Tongue (tissue), 3 donors: ENCODE results near the gene SYVN1. TPM values are rescaled to one million over a fixed set of nuclear protein-coding genes. Genes with fewer than 3 reads are reported as not detected.
A peak's percentile ranks its signal among the peaks of the same experiment; 100 is the strongest.

Source experiments
- DNase-seq: peaks from one replicate; pipeline ENCODE4 v3.0.0-alpha.2; 2015
- small RNA-seq: library from RNA; depleted of rRNA; stranded (forward); fragments of <200 nt; gene quantifications from one replicate; pipeline ENCODE3, GENCODE V24; 2014; ENCODE audit warnings: low replicate concordance
- total RNA-seq: library from RNA; depleted of rRNA; stranded (reverse); fragments of >200 nt; gene quantifications from one replicate; pipeline ENCODE4 v1.2.3, GENCODE V29; 2014

Gene SYVN1
- total RNA-seq, 1 donor from 2014 or later = 16.4 TPM

GRCh38 chr11:65087827-65088226 lies 46.5 kb downstream of the SYVN1 start:
- DNase-seq = no peak

GRCh38 chr11:65087216-65087615 lies 47.1 kb downstream of the SYVN1 start:
- DNase-seq = no peak

- DNase-seq = no peak
Observed at GRCh38 chr11:65086809-65087208, 47.5 kb downstream of the SYVN1 start.

GRCh38 chr11:65085446-65085845 lies 48.9 kb downstream of the SYVN1 start:
- DNase-seq = no peak

- no peak for DNase-seq
Observed at GRCh38 chr11:65084598-65085375, 49.5 kb downstream of the SYVN1 start.

- DNase-seq = peak; percentile 98
Observed at GRCh38 chr11:65083834-65084597, 50.3 kb downstream of the SYVN1 start, which contains the start of the genes CDCA5 and ZFPL1. TSS of gene CDCA5 (minus strand) at chr11:65084040. CDS start at chr11:65083978, 62 bp downstream. TSS of gene ZFPL1 (plus strand) at chr11:65084222. CDS start at chr11:65084699, 477 bp downstream.

- peak; percentile 7 for DNase-seq
Observed at GRCh38 chr11:65083134-65083833, 51.0 kb downstream of the SYVN1 start.

GRCh38 chr11:65078786-65079342 lies 55.5 kb downstream of the SYVN1 start:
- no peak for DNase-seq

- DNase-seq = peak; percentile 13
Observed at GRCh38 chr11:65078151-65078550, 56.2 kb downstream of the SYVN1 start.

GRCh38 chr11:65077451-65077850 lies 56.9 kb downstream of the SYVN1 start:
- no peak for DNase-seq

Small RNA genes lying within 50 kb of the gene (small RNA-seq; reads per million reads assigned to genes)
- gene HIGD1AP10 (not detected), gene PDCL2P2 (not detected), gene RNU2-23P (0.50 reads per million, percentile 73 among the genes with 10 or more reads in this experiment)

Other genes with a start within 250 kb of the SYVN1 start
- 13.3 TPM for gene ATG2A, start 217.3 kb downstream of the SYVN1 start, total RNA-seq
- 6.1 TPM for gene PPP2R5B, start 209.8 kb downstream of the SYVN1 start, total RNA-seq
- not detected for gene GPHA2, start 198.6 kb downstream of the SYVN1 start, total RNA-seq
- gene MAJIN, start 162.4 kb downstream of the SYVN1 start, total RNA-seq = not detected
- 0.21 TPM for gene BATF2, start 137.5 kb downstream of the SYVN1 start, total RNA-seq
- 131 TPM for gene ARL2, start 120.4 kb downstream of the SYVN1 start, total RNA-seq
- gene SNX15, start 107.1 kb downstream of the SYVN1 start, total RNA-seq = 15.7 TPM
- gene SAC3D1, start 93.3 kb downstream of the SYVN1 start, total RNA-seq = 8.5 TPM
- gene NAALADL1, start 76.0 kb downstream of the SYVN1 start, total RNA-seq = 6.4 TPM
- 4.9 TPM for gene CDCA5, start 50.5 kb downstream of the SYVN1 start, total RNA-seq
- 25.5 TPM for gene ZFPL1, start 50.3 kb downstream of the SYVN1 start, total RNA-seq
- gene VPS51, start 38.3 kb downstream of the SYVN1 start, total RNA-seq = 311 TPM
- gene TM7SF2, start 22.6 kb downstream of the SYVN1 start, total RNA-seq = 13.2 TPM
- 3.5 TPM for gene ZNHIT2, start 16.8 kb downstream of the SYVN1 start, total RNA-seq
- gene FAU, start 12.4 kb downstream of the SYVN1 start, total RNA-seq = 265 TPM
- 38.1 TPM for gene MRPL49, start 12.2 kb downstream of the SYVN1 start, total RNA-seq
- not detected for gene SPDYC, start 35.7 kb upstream of the SYVN1 start, total RNA-seq
- gene CAPN1, start 47.4 kb upstream of the SYVN1 start, total RNA-seq = 144 TPM
- 10.3 TPM for gene POLA2, start 127.4 kb upstream of the SYVN1 start, total RNA-seq
- 14.2 TPM for gene CDC42EP2, start 180.3 kb upstream of the SYVN1 start, total RNA-seq
- gene DPF2, start 199.3 kb upstream of the SYVN1 start, total RNA-seq = 41.4 TPM
- gene TIGD3, start 220.2 kb upstream of the SYVN1 start, total RNA-seq = not detected
- 4.8 TPM for gene SLC25A45, start 248.1 kb upstream of the SYVN1 start, total RNA-seq